KMS-11 (cell line): ENCODE data around the gene NIPA2.

ENCODE experiments used
- H2AFZ ChIP-seq: fragments of 200-600 bp; sonication (generic); 2 replicates; pipeline ENCODE4 v1.6.1; 2016; ENCODE audit warnings: antibody characterized with exemption, mixed run types, low read depth
- H3K27ac ChIP-seq: fragments of 200-600 bp; sonication (generic); 2 replicates; pipeline ENCODE4 v1.6.1; 2016; ENCODE audit warnings: mild to moderate bottlenecking, mixed run types
- H3K27me3 ChIP-seq: fragments of 200-600 bp; sonication (generic); 2 replicates; pipeline ENCODE4 v1.6.1; 2017; ENCODE audit warnings: mild to moderate bottlenecking, low read depth, mixed run types, moderate library complexity; ENCODE audit not compliant: insufficient read depth
- H3K36me3 ChIP-seq: fragments of 200-600 bp; sonication (generic); 2 replicates; pipeline ENCODE4 v1.6.1; 2017; ENCODE audit warnings: mild to moderate bottlenecking, mixed run types; ENCODE audit not compliant: insufficient read depth
- H3K4me1 ChIP-seq: fragments of 200-600 bp; sonication (generic); 2 replicates; pipeline ENCODE4 v1.6.1; 2016; ENCODE audit warnings: mild to moderate bottlenecking, low read depth, mixed run types; ENCODE audit not compliant: poor library complexity, severe bottlenecking
- H3K4me2 ChIP-seq: fragments of 200-600 bp; sonication (generic); 2 replicates; pipeline ENCODE4 v1.7.0; 2016; ENCODE audit warnings: mild to moderate bottlenecking, mixed run types
- H3K4me3 ChIP-seq: fragments of 200-600 bp; sonication (generic); IDR thresholded peaks from 2 replicates; pipeline ENCODE4 v1.6.1; 2017; ENCODE audit warnings: low read depth, low read length, mixed read lengths; ENCODE audit not compliant: insufficient read depth
- H3K79me2 ChIP-seq: fragments of 200-600 bp; sonication (generic); 2 replicates; pipeline ENCODE4 v1.6.1; 2016; ENCODE audit warnings: low read depth, mixed run types; ENCODE audit not compliant: insufficient read depth
- H3K9ac ChIP-seq: fragments of 200-600 bp; sonication (generic); 2 replicates; pipeline ENCODE4 v1.6.1; 2016; ENCODE audit warnings: mild to moderate bottlenecking, mixed run types
- H4K20me1 ChIP-seq: fragments of 200-600 bp; sonication (generic); 2 replicates; pipeline ENCODE4 v1.6.1; 2016; ENCODE audit warnings: mild to moderate bottlenecking, mixed run types; ENCODE audit not compliant: insufficient read depth
- TF ChIP-seq, protein P1 (sequence below): fragments of 200-600 bp; sonication (generic); conservative IDR thresholded peaks from 2 replicates; pipeline ENCODE4 v1.6.1; 2017; ENCODE audit warnings: low read depth, mild to moderate bottlenecking, antibody characterized with exemption, low read length, moderate library complexity, mixed read lengths

The NIPA2 gene

DNA sequence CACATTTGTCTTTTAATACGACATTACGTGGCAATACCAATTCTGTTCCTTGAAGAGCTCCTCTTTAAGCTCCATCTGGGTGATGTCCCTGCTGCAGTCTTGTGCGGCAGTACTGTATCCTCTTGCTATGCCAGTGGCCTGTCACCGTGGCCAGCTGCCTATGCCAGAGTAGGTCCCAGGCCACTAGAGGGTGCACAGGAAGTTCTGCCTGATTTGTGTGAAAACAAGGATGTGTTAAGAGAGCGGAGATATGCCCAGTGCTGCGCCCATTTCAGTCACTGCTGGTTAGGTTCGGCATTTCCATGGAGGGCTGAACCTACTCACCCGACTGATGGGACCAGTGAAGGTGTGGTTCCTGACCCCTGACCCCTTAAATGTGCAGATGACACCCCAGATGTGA, 26.8 kb upstream of the NIPA2 start:
- no peaks in the 10 kb centered on the region for H3K27me3 ChIP-seq
- H3K9ac ChIP-seq: no peak overlapping the region
- TF ChIP-seq, protein P1, sequence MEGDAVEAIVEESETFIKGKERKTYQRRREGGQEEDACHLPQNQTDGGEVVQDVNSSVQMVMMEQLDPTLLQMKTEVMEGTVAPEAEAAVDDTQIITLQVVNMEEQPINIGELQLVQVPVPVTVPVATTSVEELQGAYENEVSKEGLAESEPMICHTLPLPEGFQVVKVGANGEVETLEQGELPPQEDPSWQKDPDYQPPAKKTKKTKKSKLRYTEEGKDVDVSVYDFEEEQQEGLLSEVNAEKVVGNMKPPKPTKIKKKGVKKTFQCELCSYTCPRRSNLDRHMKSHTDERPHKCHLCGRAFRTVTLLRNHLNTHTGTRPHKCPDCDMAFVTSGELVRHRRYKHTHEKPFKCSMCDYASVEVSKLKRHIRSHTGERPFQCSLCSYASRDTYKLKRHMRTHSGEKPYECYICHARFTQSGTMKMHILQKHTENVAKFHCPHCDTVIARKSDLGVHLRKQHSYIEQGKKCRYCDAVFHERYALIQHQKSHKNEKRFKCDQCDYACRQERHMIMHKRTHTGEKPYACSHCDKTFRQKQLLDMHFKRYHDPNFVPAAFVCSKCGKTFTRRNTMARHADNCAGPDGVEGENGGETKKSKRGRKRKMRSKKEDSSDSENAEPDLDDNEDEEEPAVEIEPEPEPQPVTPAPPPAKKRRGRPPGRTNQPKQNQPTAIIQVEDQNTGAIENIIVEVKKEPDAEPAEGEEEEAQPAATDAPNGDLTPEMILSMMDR: no peak
- no peaks in the 10 kb centered on the region for H3K36me3 ChIP-seq
- H3K4me1 ChIP-seq: no peaks in the 10 kb centered on the region
- no peaks in the 10 kb centered on the region for H3K79me2 ChIP-seq
- no peak overlapping the region for H3K4me3 ChIP-seq
- H4K20me1 ChIP-seq: no peaks in the 10 kb centered on the region
- no peak overlapping the region for H3K27ac ChIP-seq
- H3K4me2 ChIP-seq: no peak overlapping the region
- no peak overlapping the region for H2AFZ ChIP-seq

DNA sequence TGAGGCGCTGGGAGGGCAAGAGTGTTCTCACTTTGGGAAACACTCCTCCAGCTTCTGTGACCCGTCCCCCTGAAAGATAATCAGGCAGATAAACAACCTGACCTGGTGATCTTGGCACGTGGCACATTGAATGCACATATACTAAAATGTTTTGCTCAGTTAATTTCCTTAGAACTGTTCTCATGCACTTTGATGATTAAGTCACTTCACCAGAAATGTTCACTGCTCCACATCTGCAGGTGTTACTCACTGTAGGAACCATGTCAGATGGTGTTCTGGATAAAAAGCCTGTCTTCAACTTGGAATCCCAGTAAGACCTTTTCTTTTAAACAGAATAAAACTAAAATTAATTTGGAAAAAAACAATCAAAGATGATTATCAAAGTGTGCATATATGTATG, 24.6 kb upstream of the NIPA2 start:
- TF ChIP-seq, protein P1: no peak
- H3K9ac ChIP-seq: no peak overlapping the region
- no peak overlapping the region for H3K4me2 ChIP-seq
- no peaks in the 10 kb centered on the region for H3K36me3 ChIP-seq
- H3K4me1 ChIP-seq: no peaks in the 10 kb centered on the region
- H4K20me1 ChIP-seq: no peaks in the 10 kb centered on the region
- H3K27ac ChIP-seq: no peak overlapping the region
- H3K79me2 ChIP-seq: no peaks in the 10 kb centered on the region
- no peaks in the 10 kb centered on the region for H3K27me3 ChIP-seq
- no peak overlapping the region for H2AFZ ChIP-seq
- no peak overlapping the region for H3K4me3 ChIP-seq

DNA sequence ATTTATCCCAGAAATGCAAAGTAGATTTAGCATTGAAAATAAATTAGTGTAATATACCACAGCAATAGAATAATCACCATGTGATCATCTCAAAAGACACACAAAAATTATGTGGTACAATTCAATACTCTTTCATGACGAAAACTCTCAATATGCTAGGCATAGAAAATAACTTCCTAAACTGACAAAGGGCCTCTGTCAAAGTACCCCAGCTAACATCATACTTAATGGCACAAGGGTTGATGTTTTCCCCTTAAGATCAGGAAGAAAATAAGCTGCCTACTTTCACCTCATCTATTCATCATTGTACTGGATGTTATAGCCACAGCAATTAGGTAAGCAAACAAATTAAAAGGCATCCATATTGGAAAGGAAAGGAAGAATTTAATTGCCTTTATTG, 22.7 kb upstream of the NIPA2 start:
- Histone ChIP-seq H3K27ac (no peak overlapping the region), H4K20me1 (no peaks in the 10 kb centered on the region), H3K27me3 (no peaks in the 10 kb centered on the region), H3K36me3 (no peaks in the 10 kb centered on the region), H3K9ac (no peak overlapping the region), H3K79me2 (no peaks in the 10 kb centered on the region), H3K4me3 (no peak overlapping the region), H3K4me2 (no peak overlapping the region), H2AFZ (no peak overlapping the region), H3K4me1 (no peaks in the 10 kb centered on the region)
- TF ChIP-seq, protein P1: no peak

DNA sequence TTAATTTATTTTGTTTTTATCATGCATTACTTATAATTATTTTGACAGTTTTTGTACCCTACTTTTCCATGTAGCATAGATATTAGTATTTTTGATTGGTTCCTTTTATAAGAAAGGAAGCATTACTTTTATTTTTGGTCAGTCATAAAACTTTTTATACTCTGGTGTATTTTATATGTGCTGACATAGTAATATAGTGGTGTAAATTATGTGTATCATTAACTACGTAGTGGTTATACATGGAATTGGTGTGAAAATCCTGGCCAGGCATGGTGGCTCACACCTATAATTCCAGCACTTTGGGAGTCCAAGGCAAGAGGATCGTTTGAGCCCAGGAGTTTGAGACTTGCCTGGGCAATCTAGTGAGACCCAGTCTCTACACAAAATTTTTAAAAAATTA, 18.8 kb upstream of the NIPA2 start:
- TF ChIP-seq, protein P1: no peak
- no peaks in the 10 kb centered on the region for H3K4me1 ChIP-seq
- no peak overlapping the region for H2AFZ ChIP-seq
- no peaks in the 10 kb centered on the region for H3K27me3 ChIP-seq
- no peak overlapping the region for H3K4me3 ChIP-seq
- H4K20me1 ChIP-seq: no peaks in the 10 kb centered on the region
- no peaks in the 10 kb centered on the region for H3K36me3 ChIP-seq
- H3K4me2 ChIP-seq: no peak overlapping the region
- H3K27ac ChIP-seq: no peak overlapping the region
- no peaks in the 10 kb centered on the region for H3K79me2 ChIP-seq
- H3K9ac ChIP-seq: no peak overlapping the region
